ENCODE results near the gene AUTS2. TPM values are rescaled to one million over a fixed set of nuclear protein-coding genes. Genes with fewer than 3 reads are reported as not detected.

Gene AUTS2
- total RNA-seq, 6 experiments from 2014 or later: 10.4 to 32.0 (median 19.3) TPM

DNA sequence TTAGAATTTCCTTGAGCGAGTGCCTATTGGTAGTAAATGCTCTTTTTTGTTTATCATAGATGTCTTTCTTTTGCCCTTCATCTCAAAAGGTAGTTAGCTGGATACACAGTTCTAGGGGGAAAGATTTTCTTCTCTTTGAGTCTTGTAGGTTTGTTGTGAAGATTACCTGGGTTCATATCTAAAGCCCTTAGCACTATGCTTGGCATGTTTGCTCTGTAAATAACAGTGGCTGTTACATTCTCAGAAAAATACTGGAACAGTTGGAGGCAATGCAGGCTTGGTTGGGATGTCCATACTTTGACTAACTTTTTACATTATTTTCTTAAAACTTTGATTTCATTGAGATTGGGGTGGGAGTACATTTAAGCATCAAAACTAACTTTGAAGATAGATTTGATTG, 144.0 kb downstream of the AUTS2 start:
- TF ChIP-seq POLR2A (IDR thresholded peaks at IDR 0.05): no peak
- TF ChIP-seq, protein P1, sequence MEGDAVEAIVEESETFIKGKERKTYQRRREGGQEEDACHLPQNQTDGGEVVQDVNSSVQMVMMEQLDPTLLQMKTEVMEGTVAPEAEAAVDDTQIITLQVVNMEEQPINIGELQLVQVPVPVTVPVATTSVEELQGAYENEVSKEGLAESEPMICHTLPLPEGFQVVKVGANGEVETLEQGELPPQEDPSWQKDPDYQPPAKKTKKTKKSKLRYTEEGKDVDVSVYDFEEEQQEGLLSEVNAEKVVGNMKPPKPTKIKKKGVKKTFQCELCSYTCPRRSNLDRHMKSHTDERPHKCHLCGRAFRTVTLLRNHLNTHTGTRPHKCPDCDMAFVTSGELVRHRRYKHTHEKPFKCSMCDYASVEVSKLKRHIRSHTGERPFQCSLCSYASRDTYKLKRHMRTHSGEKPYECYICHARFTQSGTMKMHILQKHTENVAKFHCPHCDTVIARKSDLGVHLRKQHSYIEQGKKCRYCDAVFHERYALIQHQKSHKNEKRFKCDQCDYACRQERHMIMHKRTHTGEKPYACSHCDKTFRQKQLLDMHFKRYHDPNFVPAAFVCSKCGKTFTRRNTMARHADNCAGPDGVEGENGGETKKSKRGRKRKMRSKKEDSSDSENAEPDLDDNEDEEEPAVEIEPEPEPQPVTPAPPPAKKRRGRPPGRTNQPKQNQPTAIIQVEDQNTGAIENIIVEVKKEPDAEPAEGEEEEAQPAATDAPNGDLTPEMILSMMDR (IDR thresholded peaks at IDR 0.05): no peak

DNA sequence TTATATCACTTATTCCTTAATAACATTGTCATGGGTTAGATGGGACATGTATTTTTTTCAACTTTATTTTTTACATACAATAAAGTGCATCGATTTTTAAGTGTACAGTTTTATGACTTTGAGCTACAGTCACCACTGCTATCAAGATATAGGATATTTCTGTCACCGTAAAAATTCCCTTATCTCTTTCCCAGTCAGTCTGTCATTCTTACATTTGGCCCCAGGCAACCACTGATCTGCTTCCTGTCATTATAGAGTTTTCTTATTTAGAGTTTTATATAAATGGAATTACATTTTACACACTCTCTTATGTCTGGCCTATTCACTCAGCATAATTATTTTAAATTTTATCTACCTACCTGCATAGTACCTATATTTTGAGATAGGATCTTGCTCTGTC, 145.2 kb downstream of the AUTS2 start:
- Histone ChIP-seq H3K36me3 (no peaks in the 10 kb centered on the region), H3K27me3 (no peaks in the 10 kb centered on the region), H3K4me3 (no peak overlapping the region), H3K9me3 (no peaks in the 10 kb centered on the region), H3K4me1 (no peaks in the 10 kb centered on the region), H3K27ac (no peak overlapping the region)
- intact Hi-C loops (cut with DNase I): no loop called here
- ATAC-seq: no peak
- WGBS (ENCODE audit: insufficient coverage, low coverage, low lambda C conversion rate, missing lambda C conversion rate): 62% methylated on average over 2 of the region's 2 CpGs
- DNase-seq: no peak
- TF ChIP-seq, protein P1 (IDR thresholded peaks at IDR 0.05): no peak
- no peak for TF ChIP-seq POLR2A (IDR thresholded peaks at IDR 0.05)

More for the DNA sequence above, 144.0 kb downstream of the AUTS2 start:
- WGBS (ENCODE audit: insufficient coverage, low coverage, low lambda C conversion rate, missing lambda C conversion rate): 90% methylated on average over 1 of the region's 1 CpG
- Histone ChIP-seq H3K4me3 (no peak overlapping the region), H3K27ac (no peak overlapping the region), H3K4me1 (no peaks in the 10 kb centered on the region), H3K36me3 (no peaks in the 10 kb centered on the region), H3K9me3 (no peaks in the 10 kb centered on the region), H3K27me3 (no peaks in the 10 kb centered on the region)
- ATAC-seq: no peak
- intact Hi-C loops (cut with DNase I): no loop called here
- no peak for DNase-seq

DNA sequence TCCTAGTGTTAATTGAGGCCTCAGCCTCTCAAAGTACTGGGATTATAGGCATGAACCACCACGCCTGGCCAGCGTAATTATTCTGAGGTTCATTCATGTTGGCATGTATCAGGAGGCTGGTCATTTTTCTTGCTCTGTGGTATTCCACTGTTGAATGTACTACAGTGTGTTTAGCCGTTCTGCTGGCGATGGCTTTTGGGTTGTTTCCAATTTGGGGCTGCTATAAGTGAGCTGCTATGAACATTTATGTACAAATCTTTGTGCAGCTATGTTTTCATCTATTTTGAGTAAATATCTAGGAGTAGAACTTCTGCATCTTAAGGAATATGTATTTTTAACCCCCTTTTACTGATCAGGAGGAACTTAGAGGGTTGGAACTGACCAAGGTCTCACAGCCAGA, 145.8 kb downstream of the AUTS2 start:
- H3K27me3 ChIP-seq: no peaks in the 10 kb centered on the region
- intact Hi-C loops (cut with DNase I): no loop called here

DNA sequence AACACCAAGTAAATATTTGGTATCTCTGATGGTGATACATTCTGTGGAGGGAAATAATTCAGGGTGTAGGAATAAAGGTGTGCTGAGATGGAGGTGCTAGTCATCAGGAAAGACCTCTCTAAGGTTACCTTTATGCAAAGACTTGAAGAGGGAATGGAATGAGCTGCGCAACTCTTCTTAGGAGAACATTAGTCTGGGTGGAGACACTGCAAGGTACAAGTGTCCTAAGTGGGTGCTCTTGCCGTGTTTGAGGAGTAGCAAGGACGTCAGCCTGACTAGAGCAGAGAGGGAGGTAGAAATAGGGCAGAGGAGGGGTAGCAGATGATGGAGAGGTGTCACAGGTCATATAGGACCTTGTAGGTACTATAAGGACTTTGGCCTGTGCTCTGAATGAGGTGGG, 148.1 kb downstream of the AUTS2 start:
- intact Hi-C loops (cut with DNase I): no loop called here
- no peaks in the 10 kb centered on the region for H3K4me1 ChIP-seq
- TF ChIP-seq POLR2A (IDR thresholded peaks at IDR 0.05): no peak
- TF ChIP-seq, protein P1 (IDR thresholded peaks at IDR 0.05): no peak
- no peaks in the 10 kb centered on the region for H3K9me3 ChIP-seq
- ATAC-seq (no peak), DNase-seq (no peak)
- no peaks in the 10 kb centered on the region for H3K27me3 ChIP-seq
- no peak overlapping the region for H3K4me3 ChIP-seq
- no peaks in the 10 kb centered on the region for H3K36me3 ChIP-seq
- no peak overlapping the region for H3K27ac ChIP-seq
- WGBS (ENCODE audit: insufficient coverage, low coverage, low lambda C conversion rate, missing lambda C conversion rate): 84% methylated on average over 3 of the region's 3 CpGs

More for the DNA sequence above, 145.8 kb downstream of the AUTS2 start:
- ATAC-seq (no peak), DNase-seq (no peak)
- WGBS (ENCODE audit: insufficient coverage, low coverage, low lambda C conversion rate, missing lambda C conversion rate): 97% methylated on average over 4 of the region's 4 CpGs
- H3K9me3 ChIP-seq: no peaks in the 10 kb centered on the region
- H3K27ac ChIP-seq: no peak overlapping the region
- H3K4me3 ChIP-seq: no peak overlapping the region
- TF ChIP-seq, protein P1 (IDR thresholded peaks at IDR 0.05): no peak
- no peak for TF ChIP-seq POLR2A (IDR thresholded peaks at IDR 0.05)
- H3K4me1 ChIP-seq: no peaks in the 10 kb centered on the region
- no peaks in the 10 kb centered on the region for H3K36me3 ChIP-seq

DNA sequence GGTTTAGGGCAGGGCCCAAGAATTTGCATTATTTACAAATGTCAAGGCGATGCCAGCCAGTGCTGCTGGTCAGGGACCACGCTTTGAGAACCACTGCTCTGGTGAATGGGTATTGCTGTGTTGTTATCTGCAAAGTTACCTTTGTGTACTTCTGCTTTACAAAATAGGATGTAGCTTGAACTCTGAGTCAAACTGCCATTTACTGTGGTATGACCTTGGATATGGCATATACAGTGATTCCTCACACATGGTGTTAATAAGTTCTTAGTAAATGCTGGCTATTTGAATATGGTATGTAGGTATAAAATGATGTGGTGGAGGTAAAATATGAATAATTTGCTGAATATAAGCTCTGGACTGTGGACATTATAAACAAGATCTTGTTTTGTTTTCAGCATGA, 148.9 kb downstream of the AUTS2 start:
- Histone ChIP-seq H3K27ac (no peak overlapping the region), H3K36me3 (no peaks in the 10 kb centered on the region), H3K4me3 (no peak overlapping the region), H3K27me3 (no peaks in the 10 kb centered on the region), H3K4me1 (no peaks in the 10 kb centered on the region), H3K9me3 (no peaks in the 10 kb centered on the region)
- ATAC-seq (no peak), DNase-seq (no peak)
- TF ChIP-seq, protein P1 (IDR thresholded peaks at IDR 0.05): no peak
- TF ChIP-seq POLR2A (IDR thresholded peaks at IDR 0.05): no peak
- WGBS (ENCODE audit: insufficient coverage, low coverage, low lambda C conversion rate, missing lambda C conversion rate): 88% methylated on average over 2 of the region's 2 CpGs
- intact Hi-C loops (cut with DNase I): no loop called here
